ENCODE results near the gene CTXND1.

CTXND1 gene

DNA sequence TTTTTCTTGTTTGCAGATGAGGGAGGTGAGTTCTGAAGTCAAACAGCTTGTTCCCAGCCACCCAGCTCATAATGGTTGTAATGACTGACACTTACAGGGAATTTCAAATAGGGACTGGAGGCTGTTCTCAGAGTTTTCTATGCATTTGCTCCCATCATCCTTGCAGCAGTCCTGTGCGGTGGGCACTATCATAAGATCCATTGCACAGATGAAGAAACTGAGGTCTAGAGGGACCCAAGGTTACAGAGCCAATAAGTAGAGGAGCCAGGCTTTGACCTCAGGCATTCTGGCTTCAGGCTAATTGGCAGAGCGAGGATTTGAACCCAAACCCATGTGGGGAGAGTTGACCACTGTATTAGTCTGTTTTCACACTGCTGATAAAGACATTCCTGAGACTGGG is 66.9 kb downstream of the CTXND1 start:
- 95% methylated on average over 2 of the region's 2 CpGs for WGBS

DNA sequence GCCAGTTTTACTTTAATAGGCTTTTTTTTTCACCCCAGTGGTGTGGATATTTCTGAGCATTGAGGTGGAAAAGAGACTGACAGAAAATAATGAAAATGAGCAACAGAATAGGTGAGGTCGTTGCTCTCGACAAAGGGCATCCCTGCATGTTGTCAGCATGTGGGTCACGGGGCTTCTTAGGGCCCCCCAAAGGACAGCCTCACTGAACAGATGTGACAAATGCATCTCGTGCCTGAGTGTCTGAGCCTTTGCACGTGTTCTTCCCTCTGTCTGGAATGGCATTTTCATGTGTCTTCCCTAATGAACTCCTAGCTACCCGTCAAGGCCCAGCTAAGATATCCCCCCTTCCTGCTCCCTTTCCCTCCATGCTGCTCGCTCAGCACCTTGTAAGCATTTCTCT is 67.5 kb downstream of the CTXND1 start:
- Histone ChIP-seq H2BK12ac (ENCODE audit: low read length in 2 of 2) (no peak overlapping the region), H3K18ac (ENCODE audit: low read depth in 1 of 2, low read length in 2 of 2) (no peak overlapping the region), H3K4me1 (ENCODE audit: control insufficient read depth, insufficient read depth, low read depth, low read length) (peaks cover 7% of the 10 kb centered on the region), H2BK120ac (ENCODE audit: low read depth, low read length) (no peak overlapping the region), H3K27me3 (ENCODE audit: control insufficient read depth in 1 of 2, insufficient read depth in 1 of 2, low read length in 2 of 2) (no peaks in the 10 kb centered on the region), H3K27ac (ENCODE audit: low read length, poor library complexity, severe bottlenecking) (no peak overlapping the region), H3K4me3 (ENCODE audit: insufficient read depth in 1 of 2, low read depth in 1 of 2, low read length in 2 of 2) (no peak overlapping the region), H2BK15ac (ENCODE audit: low read depth, poor library complexity, severe bottlenecking) (no peak overlapping the region), H4K91ac (ENCODE audit: low read length) (no peak overlapping the region), H3K9ac (ENCODE audit: low read length) (no peak overlapping the region), H3K4me2 (ENCODE audit: low read length, poor library complexity, severe bottlenecking) (no peak overlapping the region), H2AFZ (ENCODE audit: low read depth, low read length) (no peak overlapping the region), H2AK5ac (ENCODE audit: low read length, severe bottlenecking) (no peak overlapping the region), H3K23ac (ENCODE audit: low read length in 2 of 2) (no peak overlapping the region), H3K36me3 (ENCODE audit: control insufficient read depth in 1 of 2, insufficient read depth in 2 of 2, low read depth in 1 of 2, low read length in 2 of 2) (peaks cover 57 to 90% of the 10 kb centered on the region in 2 experiments), H4K8ac (ENCODE audit: low read length) (no peak overlapping the region), H2BK5ac (ENCODE audit: low read depth, low read length, poor library complexity, severe bottlenecking) (no peak overlapping the region), H3K4ac (ENCODE audit: low read depth in 1 of 2, low read length in 2 of 2) (no peak overlapping the region), H3K9me3 (ENCODE audit: control insufficient read depth, low read length) (no peaks in the 10 kb centered on the region), H3K14ac (ENCODE audit: low read length in 2 of 2) (no peak overlapping the region), H3K79me1 (replicated peaks; ENCODE audit: low read length, poor library complexity, severe bottlenecking) (no peaks in the 10 kb centered on the region)
- WGBS, result 94% methylated on average over 7 of the region's 7 CpGs
- no peak for DNase-seq

More for the DNA sequence above, 66.9 kb downstream of the CTXND1 start:
- no peak overlapping the region for H4K8ac ChIP-seq (ENCODE audit: low read length)
- peaks cover 1% of the 10 kb centered on the region for H3K4me1 ChIP-seq (ENCODE audit: control insufficient read depth, insufficient read depth, low read depth, low read length)
- H3K36me3 ChIP-seq (ENCODE audit: control insufficient read depth in 1 of 2, insufficient read depth in 2 of 2, low read depth in 1 of 2, low read length in 2 of 2), result peaks cover 51 to 89% of the 10 kb centered on the region in 2 experiments
- no peak for DNase-seq
- H3K18ac ChIP-seq (ENCODE audit: low read depth in 1 of 2, low read length in 2 of 2), result no peak overlapping the region
- H3K79me1 ChIP-seq (replicated peaks; ENCODE audit: low read length, poor library complexity, severe bottlenecking), result no peaks in the 10 kb centered on the region
- no peak overlapping the region for H2BK15ac ChIP-seq (ENCODE audit: low read depth, poor library complexity, severe bottlenecking)
- no peak overlapping the region for H2BK12ac ChIP-seq (ENCODE audit: low read length in 2 of 2)
- H3K4me2 ChIP-seq (ENCODE audit: low read length, poor library complexity, severe bottlenecking), result no peak overlapping the region
- H4K91ac ChIP-seq (ENCODE audit: low read length), result no peak overlapping the region
- H3K27me3 ChIP-seq (ENCODE audit: control insufficient read depth in 1 of 2, insufficient read depth in 1 of 2, low read length in 2 of 2), result no peaks in the 10 kb centered on the region
- H3K9ac ChIP-seq (ENCODE audit: low read length), result no peak overlapping the region
- no peak overlapping the region for H3K14ac ChIP-seq (ENCODE audit: low read length in 2 of 2)
- H3K9me3 ChIP-seq (ENCODE audit: control insufficient read depth, low read length), result no peaks in the 10 kb centered on the region
- no peak overlapping the region for H3K4ac ChIP-seq (ENCODE audit: low read depth in 1 of 2, low read length in 2 of 2)
- H2BK5ac ChIP-seq (ENCODE audit: low read depth, low read length, poor library complexity, severe bottlenecking), result no peak overlapping the region
- H3K4me3 ChIP-seq (ENCODE audit: insufficient read depth in 1 of 2, low read depth in 1 of 2, low read length in 2 of 2), result no peak overlapping the region
- H2BK120ac ChIP-seq (ENCODE audit: low read depth, low read length), result no peak overlapping the region
- H3K23ac ChIP-seq (ENCODE audit: low read length in 2 of 2), result no peak overlapping the region
- H2AFZ ChIP-seq (ENCODE audit: low read depth, low read length), result no peak overlapping the region
- no peak overlapping the region for H3K27ac ChIP-seq (ENCODE audit: low read length, poor library complexity, severe bottlenecking)
- no peak overlapping the region for H2AK5ac ChIP-seq (ENCODE audit: low read length, severe bottlenecking)

DNA sequence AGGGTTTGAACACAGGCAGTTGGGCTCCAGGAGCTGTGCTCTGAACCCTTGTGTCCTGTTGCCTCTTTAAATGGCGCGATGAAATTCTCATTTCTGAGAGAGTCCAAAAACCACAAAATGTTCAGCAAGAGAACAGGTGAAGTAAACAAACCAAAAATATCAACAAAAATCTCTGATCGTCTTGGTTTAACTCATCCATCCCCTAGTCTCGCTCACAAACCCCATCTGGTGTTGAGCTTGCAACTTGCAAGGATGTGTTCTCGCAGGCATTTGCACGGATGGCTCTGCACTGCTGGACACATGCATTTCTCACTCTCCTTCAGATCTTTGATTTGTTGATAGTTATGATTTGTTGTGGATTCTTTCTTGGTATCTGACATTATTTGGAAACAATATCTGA is 68.1 kb downstream of the CTXND1 start:
- Histone ChIP-seq H3K4ac (ENCODE audit: low read depth in 1 of 2, low read length in 2 of 2) (no peak overlapping the region), H3K18ac (ENCODE audit: low read depth in 1 of 2, low read length in 2 of 2) (no peak overlapping the region)

DNA sequence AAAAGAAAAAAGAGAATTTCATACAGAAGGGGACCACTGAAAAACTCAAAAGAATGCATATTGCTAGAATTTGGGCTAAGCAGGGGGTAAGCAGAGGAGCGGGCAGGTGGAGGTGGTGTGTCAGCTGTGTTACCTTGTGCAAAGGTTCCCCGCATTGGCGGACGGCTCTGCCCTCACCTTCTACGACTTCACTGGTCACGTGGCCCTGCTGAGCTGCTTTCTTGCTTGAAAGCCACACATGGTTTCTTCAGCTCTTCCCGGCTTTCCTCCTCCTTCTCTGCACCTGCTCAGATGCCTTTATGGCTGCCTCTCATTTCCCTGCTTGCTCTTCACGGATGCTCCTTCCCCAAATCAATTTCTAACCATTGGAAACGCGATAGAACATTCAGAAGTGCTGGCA is 68.7 kb downstream of the CTXND1 start:
- WGBS, result 97% methylated on average over 10 of the region's 10 CpGs
- Histone ChIP-seq H2BK15ac (ENCODE audit: low read depth, poor library complexity, severe bottlenecking) (no peak overlapping the region), H3K79me1 (replicated peaks; ENCODE audit: low read length, poor library complexity, severe bottlenecking) (no peaks in the 10 kb centered on the region), H3K27ac (ENCODE audit: low read length, poor library complexity, severe bottlenecking) (no peak overlapping the region), H3K9me3 (ENCODE audit: control insufficient read depth, low read length) (no peaks in the 10 kb centered on the region), H2BK120ac (ENCODE audit: low read depth, low read length) (no peak overlapping the region), H4K91ac (ENCODE audit: low read length) (no peak overlapping the region), H3K14ac (ENCODE audit: low read length in 2 of 2) (no peak overlapping the region), H3K9ac (ENCODE audit: low read length) (no peak overlapping the region), H3K4me1 (ENCODE audit: control insufficient read depth, insufficient read depth, low read depth, low read length) (peaks cover 9% of the 10 kb centered on the region), H4K8ac (ENCODE audit: low read length) (no peak overlapping the region), H3K18ac (ENCODE audit: low read depth in 1 of 2, low read length in 2 of 2) (no peak overlapping the region), H3K4me3 (ENCODE audit: insufficient read depth in 1 of 2, low read depth in 1 of 2, low read length in 2 of 2) (no peak overlapping the region), H2BK12ac (ENCODE audit: low read length in 2 of 2) (no peak overlapping the region), H3K27me3 (ENCODE audit: control insufficient read depth in 1 of 2, insufficient read depth in 1 of 2, low read length in 2 of 2) (no peaks in the 10 kb centered on the region), H2AK5ac (ENCODE audit: low read length, severe bottlenecking) (no peak overlapping the region), H3K23ac (ENCODE audit: low read length in 2 of 2) (no peak overlapping the region), H2BK5ac (ENCODE audit: low read depth, low read length, poor library complexity, severe bottlenecking) (no peak overlapping the region), H3K36me3 (ENCODE audit: control insufficient read depth in 1 of 2, insufficient read depth in 2 of 2, low read depth in 1 of 2, low read length in 2 of 2) (peaks cover 58 to 80% of the 10 kb centered on the region in 2 experiments), H3K4ac (ENCODE audit: low read depth in 1 of 2, low read length in 2 of 2) (no peak overlapping the region), H2AFZ (ENCODE audit: low read depth, low read length) (no peak overlapping the region), H3K4me2 (ENCODE audit: low read length, poor library complexity, severe bottlenecking) (no peak overlapping the region)
- no peak for DNase-seq

More for the DNA sequence above, 68.1 kb downstream of the CTXND1 start:
- 90% methylated on average over 6 of the region's 6 CpGs for WGBS
- Histone ChIP-seq H4K8ac (ENCODE audit: low read length) (no peak overlapping the region), H3K36me3 (ENCODE audit: control insufficient read depth in 1 of 2, insufficient read depth in 2 of 2, low read depth in 1 of 2, low read length in 2 of 2) (peaks cover 58 to 86% of the 10 kb centered on the region in 2 experiments), H4K91ac (ENCODE audit: low read length) (no peak overlapping the region), H2AK5ac (ENCODE audit: low read length, severe bottlenecking) (no peak overlapping the region), H2BK120ac (ENCODE audit: low read depth, low read length) (no peak overlapping the region), H2BK5ac (ENCODE audit: low read depth, low read length, poor library complexity, severe bottlenecking) (no peak overlapping the region), H3K79me1 (replicated peaks; ENCODE audit: low read length, poor library complexity, severe bottlenecking) (no peaks in the 10 kb centered on the region), H2BK12ac (ENCODE audit: low read length in 2 of 2) (no peak overlapping the region), H3K9ac (ENCODE audit: low read length) (no peak overlapping the region), H2BK15ac (ENCODE audit: low read depth, poor library complexity, severe bottlenecking) (no peak overlapping the region), H2AFZ (ENCODE audit: low read depth, low read length) (no peak overlapping the region), H3K23ac (ENCODE audit: low read length in 2 of 2) (no peak overlapping the region), H3K4me1 (ENCODE audit: control insufficient read depth, insufficient read depth, low read depth, low read length) (peaks cover 10% of the 10 kb centered on the region), H3K27ac (ENCODE audit: low read length, poor library complexity, severe bottlenecking) (no peak overlapping the region), H3K4me2 (ENCODE audit: low read length, poor library complexity, severe bottlenecking) (no peak overlapping the region), H3K27me3 (ENCODE audit: control insufficient read depth in 1 of 2, insufficient read depth in 1 of 2, low read length in 2 of 2) (no peaks in the 10 kb centered on the region), H3K14ac (ENCODE audit: low read length in 2 of 2) (no peak overlapping the region), H3K9me3 (ENCODE audit: control insufficient read depth, low read length) (no peaks in the 10 kb centered on the region), H3K4me3 (ENCODE audit: insufficient read depth in 1 of 2, low read depth in 1 of 2, low read length in 2 of 2) (no peak overlapping the region)
- no peak for DNase-seq

Data from mesenchymal stem cell (in vitro differentiated cells and primary cell).